ENCODE results near the gene NOS1. TPM values are rescaled to one million over a fixed set of nuclear protein-coding genes. Genes with fewer than 3 reads are reported as not detected.

The NOS1 gene
- total RNA-seq, 1 donor from 2014 or later: not detected

DNA sequence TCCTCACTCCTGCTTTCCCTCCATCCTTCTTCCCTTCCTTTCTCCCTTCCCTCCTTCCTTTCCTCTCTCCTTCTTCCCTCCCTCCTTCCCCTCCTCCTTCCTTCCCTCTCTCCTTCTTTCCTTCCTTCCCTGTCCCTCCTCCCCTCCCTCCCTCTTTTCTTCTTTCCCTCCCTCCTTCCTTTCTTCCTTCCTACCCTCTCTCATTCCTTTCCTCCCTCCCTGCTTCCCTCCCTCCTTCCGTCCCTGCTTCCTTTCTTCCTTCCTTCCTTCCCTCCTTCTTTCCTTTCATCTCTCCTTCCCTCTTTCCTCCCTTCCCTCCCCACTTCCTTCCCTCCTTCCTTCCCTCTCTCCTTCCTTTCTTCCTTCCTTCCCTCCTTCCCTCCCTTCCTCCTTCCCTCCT, 39.0 kb downstream of the NOS1 start:
- no peak overlapping the region for H3K27ac Mint-ChIP-seq (ENCODE audit: unreplicated experiment)
- H3K4me1 Mint-ChIP-seq (ENCODE audit: low read depth): no peaks in the 10 kb centered on the region
- H3K9me3 Mint-ChIP-seq (ENCODE audit: low read depth): no peaks in the 10 kb centered on the region
- H3K36me3 Mint-ChIP-seq (ENCODE audit: low read depth): no peaks in the 10 kb centered on the region
- DNase-seq (ENCODE audit: low spot score): no peak
- no peak overlapping the region for H3K4me3 Mint-ChIP-seq (ENCODE audit: unreplicated experiment)
- TF ChIP-seq, protein P1, sequence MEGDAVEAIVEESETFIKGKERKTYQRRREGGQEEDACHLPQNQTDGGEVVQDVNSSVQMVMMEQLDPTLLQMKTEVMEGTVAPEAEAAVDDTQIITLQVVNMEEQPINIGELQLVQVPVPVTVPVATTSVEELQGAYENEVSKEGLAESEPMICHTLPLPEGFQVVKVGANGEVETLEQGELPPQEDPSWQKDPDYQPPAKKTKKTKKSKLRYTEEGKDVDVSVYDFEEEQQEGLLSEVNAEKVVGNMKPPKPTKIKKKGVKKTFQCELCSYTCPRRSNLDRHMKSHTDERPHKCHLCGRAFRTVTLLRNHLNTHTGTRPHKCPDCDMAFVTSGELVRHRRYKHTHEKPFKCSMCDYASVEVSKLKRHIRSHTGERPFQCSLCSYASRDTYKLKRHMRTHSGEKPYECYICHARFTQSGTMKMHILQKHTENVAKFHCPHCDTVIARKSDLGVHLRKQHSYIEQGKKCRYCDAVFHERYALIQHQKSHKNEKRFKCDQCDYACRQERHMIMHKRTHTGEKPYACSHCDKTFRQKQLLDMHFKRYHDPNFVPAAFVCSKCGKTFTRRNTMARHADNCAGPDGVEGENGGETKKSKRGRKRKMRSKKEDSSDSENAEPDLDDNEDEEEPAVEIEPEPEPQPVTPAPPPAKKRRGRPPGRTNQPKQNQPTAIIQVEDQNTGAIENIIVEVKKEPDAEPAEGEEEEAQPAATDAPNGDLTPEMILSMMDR (IDR thresholded peaks at IDR 0.05): no peak
- H3K27me3 Mint-ChIP-seq (ENCODE audit: low read depth): peaks cover 2% of the 10 kb centered on the region

DNA sequence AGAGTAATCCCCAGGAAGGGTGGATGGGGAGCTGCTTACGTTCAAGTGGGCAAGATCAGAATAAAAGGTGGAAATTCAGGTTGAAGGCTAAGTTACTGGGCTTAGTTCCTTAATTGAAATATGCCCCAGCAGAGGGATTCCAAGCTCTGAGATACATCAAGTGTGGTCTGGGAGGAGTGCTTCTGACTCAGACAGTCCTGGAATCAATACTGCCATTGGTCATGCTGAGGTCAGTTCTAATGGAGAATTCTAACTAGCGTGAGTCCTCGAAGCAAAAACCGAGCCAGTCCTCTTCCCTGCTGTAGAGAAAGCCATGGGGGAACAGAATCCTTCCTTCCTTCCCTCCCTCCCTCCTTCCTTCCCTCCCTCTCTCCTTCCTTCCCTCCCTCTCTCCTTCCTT, 39.9 kb downstream of the NOS1 start:
- no peak overlapping the region for H3K27ac Mint-ChIP-seq (ENCODE audit: unreplicated experiment)
- no peaks in the 10 kb centered on the region for H3K4me1 Mint-ChIP-seq (ENCODE audit: low read depth)
- H3K9me3 Mint-ChIP-seq (ENCODE audit: low read depth): no peaks in the 10 kb centered on the region
- TF ChIP-seq, protein P1 (IDR thresholded peaks at IDR 0.05): no peak
- peaks cover 2% of the 10 kb centered on the region for H3K27me3 Mint-ChIP-seq (ENCODE audit: low read depth)
- no peaks in the 10 kb centered on the region for H3K36me3 Mint-ChIP-seq (ENCODE audit: low read depth)
- H3K4me3 Mint-ChIP-seq (ENCODE audit: unreplicated experiment): no peak overlapping the region
- no peak for DNase-seq (ENCODE audit: low spot score)

DNA sequence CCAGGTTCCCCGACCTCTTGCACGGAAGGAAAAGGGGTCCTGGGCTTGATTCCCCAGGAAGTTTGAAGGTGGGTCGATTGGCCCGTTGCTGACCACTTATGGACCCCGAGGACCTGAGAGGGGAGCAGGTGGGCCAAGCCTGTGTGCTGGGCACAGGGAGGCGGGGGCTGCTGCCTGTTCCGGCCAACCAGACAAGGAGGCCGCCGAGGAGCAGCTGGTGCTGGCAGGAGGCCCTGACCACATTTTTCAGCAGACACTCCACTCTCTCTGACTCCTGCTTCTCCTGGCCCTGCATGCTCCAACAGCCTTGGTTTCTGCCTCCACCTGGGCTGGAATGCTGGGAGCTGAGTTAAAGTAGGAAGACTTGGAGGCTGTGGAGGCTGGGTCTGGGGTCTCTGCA, 42.8 kb downstream of the NOS1 start:
- no peaks in the 10 kb centered on the region for H3K27me3 Mint-ChIP-seq (ENCODE audit: low read depth)
- H3K27ac Mint-ChIP-seq (ENCODE audit: unreplicated experiment): no peak overlapping the region
- peak; percentile 53 for DNase-seq (ENCODE audit: low spot score)
- H3K9me3 Mint-ChIP-seq (ENCODE audit: low read depth): peaks cover 5% of the 10 kb centered on the region
- peaks cover 2% of the 10 kb centered on the region for H3K36me3 Mint-ChIP-seq (ENCODE audit: low read depth)
- TF ChIP-seq, protein P1 (IDR thresholded peaks at IDR 0.05): no peak
- no peaks in the 10 kb centered on the region for H3K4me1 Mint-ChIP-seq (ENCODE audit: low read depth)
- no peak overlapping the region for H3K4me3 Mint-ChIP-seq (ENCODE audit: unreplicated experiment)

DNA sequence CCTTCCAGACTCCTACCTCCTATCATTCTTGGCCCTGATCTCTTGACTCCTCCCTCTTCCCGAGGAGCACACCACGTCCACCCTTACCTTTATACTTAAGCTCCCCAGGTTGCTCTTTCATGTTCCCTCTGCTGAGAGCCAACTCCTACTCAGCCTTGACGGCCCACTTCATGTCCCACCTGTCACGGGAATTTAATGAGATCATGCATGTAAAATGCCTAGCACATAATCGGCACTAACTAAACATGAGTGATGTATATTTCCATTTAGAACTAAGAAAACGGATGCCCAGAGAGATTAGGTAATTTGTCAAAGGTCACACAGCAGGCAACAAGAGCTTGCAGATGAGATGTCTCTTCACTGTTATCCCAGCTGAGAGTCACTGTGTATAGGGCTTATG, 45.1 kb downstream of the NOS1 start:
- Mint-ChIP-seq H3K27me3 (ENCODE audit: low read depth) (peaks cover 3% of the 10 kb centered on the region), H3K9me3 (ENCODE audit: low read depth) (peaks cover 5% of the 10 kb centered on the region), H3K36me3 (ENCODE audit: low read depth) (peaks cover 2% of the 10 kb centered on the region), H3K4me3 (ENCODE audit: unreplicated experiment) (no peak overlapping the region), H3K4me1 (ENCODE audit: low read depth) (no peaks in the 10 kb centered on the region), H3K27ac (ENCODE audit: unreplicated experiment) (no peak overlapping the region)
- TF ChIP-seq, protein P1 (IDR thresholded peaks at IDR 0.05): no peak
- DNase-seq (ENCODE audit: low spot score): no peak

DNA sequence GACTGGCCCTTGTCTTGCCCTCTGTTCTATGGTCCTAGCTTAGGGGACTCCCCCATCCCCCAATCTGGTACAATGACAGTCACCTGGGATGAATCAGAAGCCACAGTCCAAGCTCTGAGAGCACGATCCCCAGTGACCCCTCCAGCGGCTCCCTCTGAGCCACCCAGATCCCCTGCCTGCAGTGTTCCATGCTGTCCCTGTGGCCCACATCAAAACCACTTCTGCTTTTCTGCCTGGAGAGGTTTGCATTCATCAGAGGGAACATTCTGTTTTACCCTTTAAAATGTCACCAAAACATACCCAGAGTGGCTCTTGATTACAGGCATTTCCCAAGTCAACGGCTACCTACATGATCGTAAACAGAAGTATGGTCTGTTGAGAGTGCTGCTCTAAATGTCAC, 47.5 kb downstream of the NOS1 start:
- peaks cover 3% of the 10 kb centered on the region for H3K27me3 Mint-ChIP-seq (ENCODE audit: low read depth)
- TF ChIP-seq, protein P1 (IDR thresholded peaks at IDR 0.05): no peak
- H3K4me3 Mint-ChIP-seq (ENCODE audit: unreplicated experiment): no peak overlapping the region
- no peak overlapping the region for H3K27ac Mint-ChIP-seq (ENCODE audit: unreplicated experiment)
- peaks cover 5% of the 10 kb centered on the region for H3K9me3 Mint-ChIP-seq (ENCODE audit: low read depth)
- H3K4me1 Mint-ChIP-seq (ENCODE audit: low read depth): no peaks in the 10 kb centered on the region
- peaks cover 2% of the 10 kb centered on the region for H3K36me3 Mint-ChIP-seq (ENCODE audit: low read depth)
- DNase-seq (ENCODE audit: low spot score): no peak
